Measurements from ENCODE around the gene VCP. TPM values are rescaled to one million over a fixed set of nuclear protein-coding genes. Genes with fewer than 3 reads are reported as not detected.

Gene VCP
- total and polyA plus RNA-seq, 2 donors (not counting 1 experiment from before 2014, with no cell fraction given), result 93.0 to 178 TPM

DNA sequence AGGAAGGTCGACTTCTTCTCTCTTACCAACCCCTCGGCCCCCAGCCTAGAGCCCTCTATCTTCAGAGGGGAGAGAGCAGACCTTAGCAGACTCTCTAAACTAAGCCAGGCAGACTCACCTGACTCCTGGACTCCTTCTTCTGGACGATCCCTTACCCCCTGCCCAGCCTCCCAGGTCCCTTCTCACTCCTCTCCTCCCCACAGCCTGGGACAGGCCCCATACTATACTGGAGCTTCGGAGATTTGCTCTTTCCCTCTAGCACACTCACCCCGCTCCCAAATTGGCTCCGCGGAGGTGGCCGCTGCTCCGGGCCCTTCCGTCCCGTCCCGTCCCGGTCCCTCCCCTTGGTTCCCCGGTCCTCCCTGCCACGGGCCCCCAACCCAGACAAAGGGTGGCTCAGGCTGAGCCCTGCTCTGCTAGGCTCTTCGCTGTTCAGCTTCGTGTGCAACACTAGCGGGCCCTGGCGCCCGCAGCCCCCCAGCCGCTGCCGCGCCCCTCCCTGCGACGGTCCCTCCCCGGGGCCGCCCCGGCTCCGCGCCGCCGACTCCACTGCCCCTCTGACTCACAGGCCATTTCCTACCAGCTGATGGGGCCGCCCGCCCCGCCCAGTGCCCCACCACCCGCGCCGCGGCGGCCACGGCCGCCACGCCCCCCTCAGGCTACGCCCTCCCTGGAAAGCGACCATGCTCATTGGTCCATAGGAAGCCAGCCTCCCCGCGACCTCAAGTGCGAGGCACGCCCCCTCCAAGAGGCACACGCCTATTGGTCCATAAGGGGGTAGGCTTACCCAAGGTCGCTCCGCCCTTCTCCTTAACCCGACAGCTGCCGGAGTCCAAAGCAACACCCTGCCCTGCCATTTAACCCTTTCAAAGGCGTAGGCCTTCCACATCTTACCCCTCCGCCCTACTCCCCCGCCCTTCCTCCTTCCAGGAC is 38.8 kb upstream of the VCP start:
- peak; percentile 77 for ATAC-seq (ENCODE audit: low read depth)
- TF ChIP-seq EZH2 (IDR thresholded peaks at IDR 0.05; ENCODE audit: borderline replicate concordance, insufficient read depth, low read depth, low read length, poor library complexity, severe bottlenecking) (no peak), CTCF (IDR thresholded peaks at IDR 0.05) (no peak)
- peaks cover 58% of the 10 kb centered on the region for H3K4me1 Mint-ChIP-seq
- Histone ChIP-seq H3K27me3 (replicated peaks in 1 of 4; ENCODE audit: control extremely low read depth in 1 of 4, control insufficient read depth in 3 of 4, insufficient read depth in 4 of 4, low read length in 3 of 4) (no peaks in the 10 kb centered on the region), H3K4me3 (ENCODE audit: control extremely low read depth in 1 of 5, extremely low read depth in 1 of 5, insufficient read depth in 1 of 5, low read depth in 2 of 5, low read length in 4 of 5) (peak overlapping the region; percentile 32 to 74 (median 59)), H3K9me3 (ENCODE audit: control extremely low read depth in 1 of 3, control insufficient read depth in 2 of 3, insufficient read depth in 1 of 3, low read length in 2 of 3) (no peaks in the 10 kb centered on the region), H3K4me1 (ENCODE audit: control insufficient read depth in 2 of 2, insufficient read depth in 2 of 2, low read length in 2 of 2) (peaks cover 33 to 45% of the 10 kb centered on the region in 2 donors), H2AFZ (ENCODE audit: insufficient read depth, low read depth, low read length, poor library complexity, severe bottlenecking) (peak overlapping the region; percentile 81), H4K20me1 (ENCODE audit: control insufficient read depth, insufficient read depth, low read length, poor library complexity, severe bottlenecking) (no peaks in the 10 kb centered on the region), H3K27ac (ENCODE audit: low read length in 2 of 2) (peak overlapping the region; percentile 80 to 83), H3K4me2 (replicated peaks; ENCODE audit: low read depth, low read length, poor library complexity, severe bottlenecking) (peak overlapping the region; percentile 98), H3K9ac (ENCODE audit: low read length) (peak overlapping the region; percentile 68), H3K79me2 (ENCODE audit: control insufficient read depth, insufficient read depth, low read length) (peaks cover 8% of the 10 kb centered on the region), H3K36me3 (replicated peaks in 1 of 2; ENCODE audit: control extremely low read depth in 1 of 2, control insufficient read depth in 1 of 2, extremely low read depth in 1 of 2, insufficient read depth in 2 of 2, low read length in 1 of 2) (peaks cover 0 to 7% of the 10 kb centered on the region in 2 experiments)
- H3K4me3 Mint-ChIP-seq, result peak overlapping the region; percentile 88
- 2% methylated on average over 52 of the region's 57 CpGs for WGBS (ENCODE audit: insufficient coverage)
- ChIA-PET CTCF (interaction anchor here (0.6 to 3.0 kb wide), 10 partner anchors 8 to 584 kb away, joined by 3 to 18 read pairs (median 4); partner anchors contain the start of genes FANCG, PIGO and STOML2), POLR2A (interaction anchor here (0.5 to 2.1 kb wide), 6 partner anchors 8 to 493 kb away, joined by 3 to 13 read pairs (median 4); partner anchors contain the start of genes FANCG, PIGO, STOML2 and VCP)
- H3K27me3 Mint-ChIP-seq, result no peaks in the 10 kb centered on the region
- intact Hi-C loops (cut with micrococcal nuclease), result loop anchor here (1.0 to 10.0 kb wide), 6 partner anchors 8 to 924 kb away; partner anchors contain the start of genes DNAI1, FAM219A, RECK and STOML2
- peak; percentile 96 for DNase-seq
- H3K9me3 Mint-ChIP-seq (ENCODE audit: insufficient read depth), result no peaks in the 10 kb centered on the region
- H3K27ac Mint-ChIP-seq, result peak overlapping the region; percentile 93
